ENCODE measurements around the gene LTA4H.
"Not testable (repeated sequence)": the region's sequence is repeated elsewhere in the genome, so short reads cannot be mapped to it uniquely, and the experiment has no call there.

The LTA4H gene

GRCh38 chr12:96035283-96036236 is at the start of gene LTA4H:
LTA4H (minus strand) TSS chr12:96035587; CDS start chr12:96035519, 68 bp downstream.
- peak; percentile 99 for DNase-seq

- DNase-seq = no peak
These were observed 49.2 kb upstream of the LTA4H start for GRCh38 chr12:96084624-96085023.

GRCh38 chr12:96083020-96083719 is 47.8 kb upstream of the LTA4H start:
- DNase-seq = no peak

GRCh38 chr12:96081596-96081995 is 46.2 kb upstream of the LTA4H start:
- DNase-seq = no peak

GRCh38 chr12:96078231-96079135 is 43.1 kb upstream of the LTA4H start:
- DNase-seq = no peak

GRCh38 chr12:96077081-96077480 is 41.7 kb upstream of the LTA4H start:
- no peak for DNase-seq

- DNase-seq = no peak
These were observed 40.2 kb upstream of the LTA4H start for GRCh38 chr12:96075560-96075959.

- no peak for DNase-seq
These were observed 38.3 kb upstream of the LTA4H start for GRCh38 chr12:96073346-96074330.

- DNase-seq = no peak
These were observed 35.4 kb upstream of the LTA4H start for GRCh38 chr12:96070670-96071279.

- no peak for DNase-seq
These were observed 34.3 kb upstream of the LTA4H start for GRCh38 chr12:96069511-96070231.

- DNase-seq = no peak
These were observed 33.2 kb upstream of the LTA4H start for GRCh38 chr12:96068636-96069035.

GRCh38 chr12:96068111-96068510 is 32.7 kb upstream of the LTA4H start:
- no peak for DNase-seq

- not testable (repeated sequence) for DNase-seq
These were observed 30.4 kb upstream of the LTA4H start for GRCh38 chr12:96065776-96066175.

GRCh38 chr12:96064966-96065365 is 29.6 kb upstream of the LTA4H start:
- no peak for DNase-seq

GRCh38 chr12:96064271-96064670 is 28.9 kb upstream of the LTA4H start:
- DNase-seq = no peak

GRCh38 chr12:96063046-96063445 is 27.7 kb upstream of the LTA4H start:
- DNase-seq = no peak

GRCh38 chr12:96061864-96062453 is 26.6 kb upstream of the LTA4H start:
- DNase-seq = no peak

- no peak for DNase-seq
These were observed 25.9 kb upstream of the LTA4H start for GRCh38 chr12:96061323-96061722.

GRCh38 chr12:96060041-96060440 is 24.7 kb upstream of the LTA4H start:
- DNase-seq = no peak

GRCh38 chr12:96057986-96058553 is 22.7 kb upstream of the LTA4H start:
- no peak for DNase-seq
